Erythroblast (primary cell): ENCODE results near the gene TTLL7.

Experiments
- GATA1 ChIP-seq: IDR thresholded peaks from 2 replicates; pipeline ENCODE4 v1.6.1; 2011; ENCODE audit warnings: low read depth, mild to moderate bottlenecking, control low read depth, low read length, moderate library complexity
- POLR2A ChIP-seq: IDR thresholded peaks from 2 replicates; pipeline ENCODE4 v1.6.1; 2011; ENCODE audit warnings: mild to moderate bottlenecking, low read length

DNA sequence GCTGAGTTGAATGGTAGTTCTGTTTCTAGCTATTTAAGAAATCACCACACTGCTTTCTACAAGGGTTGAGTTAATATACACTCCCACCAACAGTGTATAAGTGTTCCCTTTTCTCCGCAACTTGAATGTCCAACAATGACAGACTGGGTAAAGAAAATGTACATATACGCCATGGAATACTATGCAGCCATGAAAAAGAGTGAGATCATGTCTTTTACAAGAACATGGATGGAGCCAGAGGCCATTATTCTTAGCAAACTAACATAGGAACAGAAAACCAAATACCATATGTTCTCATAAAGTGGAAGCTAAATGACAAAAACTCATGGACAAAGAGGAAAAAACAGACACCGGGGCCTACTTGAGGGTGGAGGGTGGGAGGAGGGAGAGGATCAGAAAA lies 14.8 kb upstream of the TTLL7 start:
- TF ChIP-seq POLR2A (no peak), GATA1 (no peak)
